GM12865 (cell line): ENCODE results near the gene CCDC8.
"Not testable (repeated sequence)": the region's sequence is repeated elsewhere in the genome, so short reads cannot be mapped to it uniquely, and the experiment has no call there.

ENCODE experiments used
- DNase-seq: peaks from one replicate; pipeline ENCODE4 v3.0.0; 2010; ENCODE audit warnings: low read depth
- H3K4me3 ChIP-seq: 2 replicates; pipeline ENCODE4 v1.5.1; 2011; ENCODE audit warnings: mild to moderate bottlenecking, low read depth, low read length, control low read depth
- CTCF ChIP-seq: IDR thresholded peaks from 2 replicates; pipeline ENCODE4 v1.5.1; 2011; ENCODE audit warnings: low read length, control low read depth, low read depth, inconsistent platforms; ENCODE audit not compliant: insufficient read depth; ENCODE audit errors: missing control alignments

Gene CCDC8

GRCh38 chr19:46402725-46403124, 10.6 kb downstream of the CCDC8 start:
- no peak for TF ChIP-seq CTCF
- no peak for DNase-seq
- no peak overlapping the region for H3K4me3 ChIP-seq

GRCh38 chr19:46397801-46398479, 15.4 kb downstream of the CCDC8 start:
- DNase-seq, H3K4me3 ChIP-seq: not testable (repeated sequence)

- no peak for TF ChIP-seq CTCF
- no peak for DNase-seq
- H3K4me3 ChIP-seq, result no peak overlapping the region
Measured at GRCh38 chr19:46394402-46394797, 19.0 kb downstream of the CCDC8 start.

GRCh38 chr19:46393456-46394401, 19.6 kb downstream of the CCDC8 start:
- no peak overlapping the region for H3K4me3 ChIP-seq
- TF ChIP-seq CTCF, result no peak
- no peak for DNase-seq

- no peak for TF ChIP-seq CTCF
- H3K4me3 ChIP-seq, result no peak overlapping the region
Measured at GRCh38 chr19:46392837-46393236, 20.5 kb downstream of the CCDC8 start.

GRCh38 chr19:46392252-46392801, 21.0 kb downstream of the CCDC8 start:
- DNase-seq, result no peak
- no peak for TF ChIP-seq CTCF
- no peak overlapping the region for H3K4me3 ChIP-seq

More at GRCh38 chr19:46392837-46393236, 20.5 kb downstream of the CCDC8 start:
- no peak for DNase-seq
